ENCODE results near the gene PDCD2.
"Not testable (repeated sequence)": the region's sequence is repeated elsewhere in the genome, so short reads cannot be mapped to it uniquely, and the experiment has no call there.

Gene PDCD2

GRCh38 chr6:170542031-170542719 lies 42.3 kb downstream of the PDCD2 start:
- Histone ChIP-seq H3K4me1 (ENCODE audit: insufficient read depth, low read length) (no peaks in the 10 kb centered on the region), H3K27me3 (ENCODE audit: insufficient read depth, low read length) (no peaks in the 10 kb centered on the region), H3K4me3 (ENCODE audit: low read length) (no peak overlapping the region), H3K36me3 (ENCODE audit: insufficient read depth, low read depth, low read length) (peaks cover 100% of the 10 kb centered on the region), H3K9me3 (ENCODE audit: insufficient read depth, low read depth, low read length) (no peaks in the 10 kb centered on the region), H3K9ac (ENCODE audit: low read depth, low read length) (no peak overlapping the region), H3K27ac (ENCODE audit: low read length) (no peak overlapping the region)

DNA sequence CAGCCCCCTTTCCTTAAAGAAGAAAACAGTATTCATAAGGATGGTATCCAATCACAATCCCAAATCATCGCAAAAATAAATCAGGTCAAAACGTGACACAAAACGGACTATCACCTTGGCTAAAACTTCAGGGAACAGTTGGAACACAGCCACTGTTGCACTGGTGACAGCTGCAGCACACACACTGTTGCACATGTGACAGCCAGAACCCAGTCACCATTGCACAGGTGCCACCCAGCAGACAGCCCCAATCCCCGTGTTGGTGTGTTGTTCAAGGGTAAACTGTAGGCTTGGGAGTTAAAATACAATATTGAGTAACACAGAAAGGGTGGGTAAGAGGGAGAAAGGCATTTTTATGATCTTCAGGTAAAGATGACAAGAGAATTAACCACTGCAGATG lies 47.1 kb downstream of the PDCD2 start:
- Histone ChIP-seq H3K9ac (ENCODE audit: low read depth, low read length) (no peak overlapping the region), H3K4me1 (ENCODE audit: insufficient read depth, low read length) (no peaks in the 10 kb centered on the region), H3K4me3 (ENCODE audit: low read length) (no peak overlapping the region), H3K9me3 (ENCODE audit: insufficient read depth, low read depth, low read length) (no peaks in the 10 kb centered on the region), H3K27ac (ENCODE audit: low read length) (no peak overlapping the region), H3K36me3 (ENCODE audit: insufficient read depth, low read depth, low read length) (peaks cover 97% of the 10 kb centered on the region), H3K27me3 (ENCODE audit: insufficient read depth, low read length) (no peaks in the 10 kb centered on the region)

DNA sequence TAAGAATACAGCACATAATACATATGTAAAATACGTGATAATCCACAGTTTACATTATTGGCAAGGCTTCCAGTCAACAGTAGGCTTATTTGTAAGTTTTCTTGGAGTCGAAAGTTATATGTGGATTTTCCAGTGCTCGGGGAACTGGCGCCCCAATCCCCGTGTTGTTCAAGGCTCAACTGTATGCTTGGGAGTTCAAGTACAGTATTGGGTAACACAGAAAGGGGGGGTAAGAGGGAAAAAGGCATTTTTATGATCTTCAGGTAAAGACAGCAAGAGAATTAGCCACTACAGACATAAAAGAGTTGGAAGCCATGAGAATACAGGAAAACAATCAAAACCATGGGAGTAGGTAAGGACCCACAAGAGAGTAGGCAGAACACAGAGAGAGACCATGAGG lies 47.8 kb downstream of the PDCD2 start:
- no peaks in the 10 kb centered on the region for H3K4me1 ChIP-seq (ENCODE audit: insufficient read depth, low read length)
- H3K9ac ChIP-seq (ENCODE audit: low read depth, low read length), result no peak overlapping the region
- H3K27ac ChIP-seq (ENCODE audit: low read length), result no peak overlapping the region
- H3K9me3 ChIP-seq (ENCODE audit: insufficient read depth, low read depth, low read length), result no peaks in the 10 kb centered on the region
- H3K4me3 ChIP-seq (ENCODE audit: low read length), result no peak overlapping the region
- H3K36me3 ChIP-seq (ENCODE audit: insufficient read depth, low read depth, low read length), result peaks cover 91% of the 10 kb centered on the region
- no peaks in the 10 kb centered on the region for H3K27me3 ChIP-seq (ENCODE audit: insufficient read depth, low read length)

DNA sequence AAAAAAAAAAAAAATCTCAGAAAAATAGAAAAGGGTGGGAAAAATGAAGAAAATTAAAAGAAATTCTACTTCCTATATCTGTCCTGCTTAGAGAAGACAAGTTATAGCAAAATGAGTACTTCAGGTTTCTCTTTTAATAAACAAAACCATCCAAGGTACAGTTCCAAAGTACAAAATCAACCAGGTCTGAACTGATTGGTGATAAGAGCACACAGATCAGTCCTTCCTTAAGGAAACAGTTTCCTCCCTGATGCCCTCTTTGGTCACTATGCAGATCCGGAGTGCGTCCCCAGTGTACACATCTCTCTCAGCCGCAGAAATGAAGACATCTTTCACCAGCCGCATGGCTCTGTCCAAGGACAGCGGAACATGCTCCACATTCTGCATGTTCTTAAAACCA lies 49.4 kb downstream of the PDCD2 start:
- no peak overlapping the region for H3K4me3 ChIP-seq (ENCODE audit: low read length)
- no peaks in the 10 kb centered on the region for H3K4me1 ChIP-seq (ENCODE audit: insufficient read depth, low read length)
- no peak overlapping the region for H3K9ac ChIP-seq (ENCODE audit: low read depth, low read length)
- H3K27me3 ChIP-seq (ENCODE audit: insufficient read depth, low read length), result no peaks in the 10 kb centered on the region
- no peaks in the 10 kb centered on the region for H3K9me3 ChIP-seq (ENCODE audit: insufficient read depth, low read depth, low read length)
- peaks cover 74% of the 10 kb centered on the region for H3K36me3 ChIP-seq (ENCODE audit: insufficient read depth, low read depth, low read length)
- no peak overlapping the region for H3K27ac ChIP-seq (ENCODE audit: low read length)

- H3K4me3 ChIP-seq (ENCODE audit: low read length), result no peak overlapping the region
- H3K27me3 ChIP-seq (ENCODE audit: insufficient read depth, low read length), result no peaks in the 10 kb centered on the region
- H3K9me3 ChIP-seq (ENCODE audit: insufficient read depth, low read depth, low read length), result no peaks in the 10 kb centered on the region
- no peak overlapping the region for H3K27ac ChIP-seq (ENCODE audit: low read length)
- peaks cover 62% of the 10 kb centered on the region for H3K36me3 ChIP-seq (ENCODE audit: insufficient read depth, low read depth, low read length)
- H3K4me1 ChIP-seq (ENCODE audit: insufficient read depth, low read length), result no peaks in the 10 kb centered on the region
- H3K9ac ChIP-seq (ENCODE audit: low read depth, low read length), result no peak overlapping the region
Measured at GRCh38 chr6:170533792-170534191, 50.6 kb downstream of the PDCD2 start.

- no peaks in the 10 kb centered on the region for H3K27me3 ChIP-seq (ENCODE audit: insufficient read depth, low read length)
- no peak overlapping the region for H3K4me3 ChIP-seq (ENCODE audit: low read length)
- H3K27ac ChIP-seq (ENCODE audit: low read length), result no peak overlapping the region
- H3K9me3 ChIP-seq (ENCODE audit: insufficient read depth, low read depth, low read length), result no peaks in the 10 kb centered on the region
- peaks cover 54% of the 10 kb centered on the region for H3K36me3 ChIP-seq (ENCODE audit: insufficient read depth, low read depth, low read length)
- H3K4me1 ChIP-seq (ENCODE audit: insufficient read depth, low read length), result no peaks in the 10 kb centered on the region
- no peak overlapping the region for H3K9ac ChIP-seq (ENCODE audit: low read depth, low read length)
Measured at GRCh38 chr6:170532867-170533488, 51.5 kb downstream of the PDCD2 start.

GRCh38 chr6:170529839-170530469 lies 54.5 kb downstream of the PDCD2 start:
- peaks cover 23% of the 10 kb centered on the region for H3K36me3 ChIP-seq (ENCODE audit: insufficient read depth, low read depth, low read length)
- no peak overlapping the region for H3K27ac ChIP-seq (ENCODE audit: low read length)
- no peak overlapping the region for H3K9ac ChIP-seq (ENCODE audit: low read depth, low read length)
- no peaks in the 10 kb centered on the region for H3K27me3 ChIP-seq (ENCODE audit: insufficient read depth, low read length)
- H3K9me3 ChIP-seq (ENCODE audit: insufficient read depth, low read depth, low read length), result no peaks in the 10 kb centered on the region
- no peaks in the 10 kb centered on the region for H3K4me1 ChIP-seq (ENCODE audit: insufficient read depth, low read length)
- no peak overlapping the region for H3K4me3 ChIP-seq (ENCODE audit: low read length)

GRCh38 chr6:170527995-170528394 lies 56.4 kb downstream of the PDCD2 start:
- not testable (repeated sequence) for H3K9me3 ChIP-seq (ENCODE audit: insufficient read depth, low read depth, low read length); H3K4me3 ChIP-seq (ENCODE audit: low read length); H3K36me3 ChIP-seq (ENCODE audit: insufficient read depth, low read depth, low read length); H3K9ac ChIP-seq (ENCODE audit: low read depth, low read length); H3K4me1 ChIP-seq (ENCODE audit: insufficient read depth, low read length); H3K27ac ChIP-seq (ENCODE audit: low read length); H3K27me3 ChIP-seq (ENCODE audit: insufficient read depth, low read length)

DNA sequence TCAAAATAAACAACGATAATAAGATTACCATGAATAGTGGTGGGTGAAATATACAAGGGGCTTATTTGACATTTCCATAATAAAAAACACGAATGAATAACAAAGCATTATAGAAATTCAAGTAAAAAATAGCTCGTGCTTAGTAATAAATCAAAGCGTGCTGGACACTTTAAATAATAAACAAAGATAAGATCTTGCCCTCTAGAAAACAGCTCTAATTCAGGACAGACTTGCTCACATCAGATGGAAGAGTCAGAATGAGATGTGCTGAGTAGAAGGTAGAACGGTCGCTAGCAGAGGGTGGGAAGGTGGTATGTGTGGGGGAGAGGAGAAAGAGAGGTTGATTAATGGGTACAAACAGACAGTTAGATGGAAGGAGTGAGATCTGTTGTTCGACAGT lies 58.6 kb downstream of the PDCD2 start:
- H3K4me3 ChIP-seq (ENCODE audit: low read length), result no peak overlapping the region
- no peaks in the 10 kb centered on the region for H3K4me1 ChIP-seq (ENCODE audit: insufficient read depth, low read length)
- H3K36me3 ChIP-seq (ENCODE audit: insufficient read depth, low read depth, low read length), result no peaks in the 10 kb centered on the region
- H3K9me3 ChIP-seq (ENCODE audit: insufficient read depth, low read depth, low read length), result no peaks in the 10 kb centered on the region
- H3K9ac ChIP-seq (ENCODE audit: low read depth, low read length), result no peak overlapping the region
- H3K27me3 ChIP-seq (ENCODE audit: insufficient read depth, low read length), result no peaks in the 10 kb centered on the region
- H3K27ac ChIP-seq (ENCODE audit: low read length), result no peak overlapping the region
